Measurements from ENCODE around the gene REG4. TPM values are rescaled to one million over a fixed set of nuclear protein-coding genes. Genes with fewer than 3 reads are reported as not detected.
"Not testable (repeated sequence)": the region's sequence is repeated elsewhere in the genome, so short reads cannot be mapped to it uniquely, and the experiment has no call there.

REG4 gene
- total and polyA plus RNA-seq, 2 experiments from 2014 or later = not detected

DNA sequence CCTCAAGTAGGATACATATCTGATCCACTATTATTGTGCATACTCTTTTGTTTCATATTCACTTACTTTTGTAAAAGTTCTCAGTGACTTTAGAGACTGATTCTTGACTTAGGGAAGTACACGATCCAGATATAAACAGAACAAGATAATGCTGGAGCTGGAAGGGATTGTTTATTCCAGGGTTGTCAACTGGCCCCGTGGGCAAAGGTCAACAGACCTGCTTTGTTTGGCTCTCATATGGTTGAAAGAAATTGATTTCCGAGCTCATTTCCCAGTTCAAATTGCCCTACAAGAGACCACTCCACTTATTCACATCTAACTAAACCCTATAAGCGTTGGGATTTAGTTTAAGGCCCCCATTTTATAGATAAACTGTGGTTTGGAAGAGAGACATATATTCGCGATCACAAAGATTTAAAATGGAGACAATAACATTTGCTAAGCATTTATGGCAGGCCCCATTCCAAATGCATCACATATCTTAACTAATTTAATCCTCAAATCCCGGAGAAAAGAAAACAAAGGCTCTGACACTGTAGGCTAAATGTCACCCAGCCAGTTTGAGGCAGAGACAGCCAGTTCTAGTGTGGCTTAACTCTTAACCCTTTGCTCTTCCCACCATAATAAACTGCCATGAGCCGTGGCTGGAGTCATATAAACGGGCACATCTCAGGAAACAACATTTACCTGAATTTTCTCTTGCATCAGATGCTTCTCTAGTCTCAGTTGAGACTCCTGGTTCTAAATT lies 20.6 kb downstream of the REG4 start:
- no peaks in the 10 kb centered on the region for H3K36me3 ChIP-seq
- no peaks in the 10 kb centered on the region for H3K9me3 ChIP-seq (ENCODE audit: low read depth)
- no peak for DNase-seq (ENCODE audit: low read depth in 1 of 2, low spot score in 1 of 2)
- no peak overlapping the region for H3K4me3 ChIP-seq
- H3K27ac ChIP-seq = no peak overlapping the region
- H3K27me3 ChIP-seq = no peaks in the 10 kb centered on the region
- no peaks in the 10 kb centered on the region for H3K4me1 ChIP-seq (ENCODE audit: low read depth)
- TF ChIP-seq CTCF (IDR thresholded peaks at IDR 0.05; ENCODE audit: low read depth, low read length) = no peak

DNA sequence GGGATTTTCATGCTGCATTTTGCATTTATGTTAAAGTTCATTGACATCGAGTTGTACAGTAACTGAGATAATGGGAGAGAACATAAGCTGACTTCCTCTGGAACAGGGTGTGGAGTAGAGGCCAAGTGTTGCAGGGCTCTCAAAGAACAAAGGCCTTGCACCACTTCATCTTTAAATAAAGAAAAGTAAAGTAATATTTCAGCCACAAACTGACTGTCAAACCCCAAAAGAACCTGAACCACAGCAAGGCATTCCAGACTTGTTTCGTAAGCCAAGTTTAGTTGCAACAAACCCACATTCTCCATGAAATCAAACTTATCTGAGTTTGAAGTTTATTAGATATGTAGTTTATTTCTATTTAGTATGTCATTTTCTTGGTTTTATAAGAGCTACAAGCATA lies 23.5 kb downstream of the REG4 start:
- peak in 1 of 2 donors; percentile 84 for DNase-seq (ENCODE audit: low read depth in 1 of 2, low spot score in 1 of 2)
- TF ChIP-seq CTCF (IDR thresholded peaks at IDR 0.05; ENCODE audit: low read depth, low read length) = no peak
- Histone ChIP-seq H3K9me3 (ENCODE audit: low read depth) (no peaks in the 10 kb centered on the region), H3K4me3 (no peak overlapping the region), H3K36me3 (no peaks in the 10 kb centered on the region), H3K27me3 (no peaks in the 10 kb centered on the region), H3K27ac (no peak overlapping the region), H3K4me1 (ENCODE audit: low read depth) (no peaks in the 10 kb centered on the region)

- H3K4me3 ChIP-seq; H3K4me1 ChIP-seq (ENCODE audit: low read depth); H3K27me3 ChIP-seq; H3K36me3 ChIP-seq; DNase-seq (ENCODE audit: low read depth in 1 of 2, low spot score in 1 of 2); H3K27ac ChIP-seq; H3K9me3 ChIP-seq (ENCODE audit: low read depth): not testable (repeated sequence)
Observed at GRCh38 chr1:119786473-119787050, 24.7 kb downstream of the REG4 start.

- not testable (repeated sequence) for H3K27ac ChIP-seq; H3K4me1 ChIP-seq (ENCODE audit: low read depth)
Observed at GRCh38 chr1:119786046-119786445, 25.2 kb downstream of the REG4 start.

DNA sequence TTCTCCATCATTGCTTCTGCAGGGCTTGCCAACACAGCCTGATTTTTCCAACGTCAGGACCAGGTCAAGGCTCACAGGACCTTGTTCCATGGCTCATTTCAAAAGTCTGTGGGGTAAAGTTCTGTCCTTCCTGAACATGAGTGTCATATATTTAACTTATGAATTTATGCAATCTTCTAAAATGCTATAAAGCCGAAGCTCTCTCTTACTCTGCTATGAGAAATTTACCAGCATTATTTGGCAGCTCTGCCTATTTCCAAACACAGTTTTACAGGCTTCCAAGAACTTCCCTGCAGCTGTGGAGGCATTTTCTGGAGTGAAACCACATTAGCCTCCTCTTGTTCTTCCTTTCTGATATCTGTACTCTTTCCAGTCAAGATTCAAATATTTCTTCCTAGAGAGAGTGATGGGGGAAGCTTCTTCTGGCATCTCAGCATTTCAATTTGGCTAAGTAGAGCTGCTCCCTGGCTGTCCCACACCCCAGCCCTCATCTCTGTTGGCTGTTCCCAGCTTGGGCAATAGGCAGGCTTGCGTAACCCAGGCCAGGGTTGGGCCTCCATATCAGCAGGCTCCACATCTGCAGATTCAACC lies 27.0 kb downstream of the REG4 start:
- Histone ChIP-seq H3K27me3 (no peaks in the 10 kb centered on the region), H3K27ac (no peak overlapping the region), H3K4me3 (no peak overlapping the region), H3K4me1 (ENCODE audit: low read depth) (no peaks in the 10 kb centered on the region), H3K9me3 (ENCODE audit: low read depth) (no peaks in the 10 kb centered on the region), H3K36me3 (no peaks in the 10 kb centered on the region)
- no peak for TF ChIP-seq CTCF (IDR thresholded peaks at IDR 0.05; ENCODE audit: low read depth, low read length)
- peak in 1 of 2 donors; percentile 94 for DNase-seq (ENCODE audit: low read depth in 1 of 2, low spot score in 1 of 2)

More at GRCh38 chr1:119786046-119786445, 25.2 kb downstream of the REG4 start:
- DNase-seq (ENCODE audit: low read depth in 1 of 2, low spot score in 1 of 2); H3K9me3 ChIP-seq (ENCODE audit: low read depth); H3K27me3 ChIP-seq; H3K36me3 ChIP-seq; H3K4me3 ChIP-seq: not testable (repeated sequence)

DNA sequence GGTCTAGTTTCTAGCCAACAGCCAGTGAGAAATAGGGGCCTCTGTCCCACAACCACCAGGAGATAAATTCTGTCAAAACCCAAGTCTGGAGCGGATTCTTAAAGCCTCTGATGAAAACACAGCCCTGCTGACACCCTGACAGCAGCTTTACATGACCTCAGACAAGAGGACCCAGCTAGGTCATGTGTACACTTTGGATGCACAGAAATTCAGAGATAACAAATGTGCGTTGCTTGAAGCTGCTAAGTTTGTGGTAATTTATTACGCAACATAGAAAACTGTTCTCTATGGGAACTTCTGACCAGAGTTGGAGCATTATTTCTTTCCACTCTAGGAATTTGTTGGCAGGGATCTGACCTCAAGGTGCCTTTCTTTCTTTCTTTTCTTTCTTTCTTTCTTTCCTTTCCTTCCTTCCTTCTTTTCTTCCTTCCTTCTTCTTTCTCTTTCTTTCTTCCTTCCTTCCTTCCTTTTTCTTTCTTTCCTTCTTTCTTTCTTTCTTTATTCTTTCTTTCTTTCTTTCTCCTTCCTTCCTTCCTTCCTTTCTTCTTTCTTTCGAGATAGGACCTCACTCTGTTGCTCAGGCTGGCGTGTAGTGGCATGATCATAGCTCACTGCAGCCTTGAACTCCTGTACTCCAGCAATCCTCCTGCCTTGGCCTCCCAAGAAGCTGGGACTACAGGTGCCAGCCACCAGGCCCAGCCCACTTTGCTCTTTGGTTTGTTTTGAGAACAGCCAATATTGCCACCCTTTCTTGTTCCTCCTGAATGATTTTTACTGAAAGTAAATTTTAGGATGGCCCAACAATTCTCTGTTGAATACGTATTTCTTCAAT lies 27.7 kb downstream of the REG4 start:
- DNase-seq (ENCODE audit: low read depth in 1 of 2, low spot score in 1 of 2) = peak in 1 of 2 donors; percentile 92
- Histone ChIP-seq H3K9me3 (ENCODE audit: low read depth) (no peaks in the 10 kb centered on the region), H3K27me3 (no peaks in the 10 kb centered on the region), H3K36me3 (no peaks in the 10 kb centered on the region), H3K27ac (no peak overlapping the region), H3K4me3 (no peak overlapping the region), H3K4me1 (ENCODE audit: low read depth) (no peaks in the 10 kb centered on the region)
- no peak for TF ChIP-seq CTCF (IDR thresholded peaks at IDR 0.05; ENCODE audit: low read depth, low read length)
